IMR-90 (cell line): ENCODE results near the gene GPR183. TPM values are rescaled to one million over a fixed set of nuclear protein-coding genes. Genes with fewer than 3 reads are reported as not detected.

ENCODE experiments used
- ATAC-seq: fragments of 200-7000 bp; cut with Tn5 transposase; 2 replicates; pipeline ENCODE4 v1.9.1; 2020; ENCODE audit warnings: low read depth, mild to moderate bottlenecking, moderate library complexity
- BruUV-seq: library from RNA; stranded (reverse); fragments of 400-500 nt; replicated peaks from 2 replicates; lab custom pipeline; 2021; lab: Mats Ljungman, UMichigan
- CTCF ChIA-PET: fragments of 300-600 bp; formaldehyde crosslinking; extraction: SDS; loops from one replicate; lab custom pipeline; 2021; ENCODE audit warnings: antibody characterized with exemption; lab: Yijun Ruan, JAX
- POLR2A ChIA-PET: fragments of 300-600 bp; sonication (Branson Sonifier 250); formaldehyde crosslinking; loops from one replicate; lab custom pipeline; 2022; ENCODE audit warnings: antibody characterized with exemption; ENCODE audit not compliant: unreplicated experiment; lab: Charles Lee
- DNase-seq: peaks from one replicate; pipeline ENCODE4 v3.0.0; 2013
- H2AFZ ChIP-seq: replicated peaks from 2 replicates; pipeline ENCODE3; 2013; ENCODE audit warnings: low read length, mild to moderate bottlenecking; ENCODE audit not compliant: poor library complexity
- H2AK5ac ChIP-seq: 2 replicates; pipeline ENCODE4 v1.6.1; 2013; ENCODE audit warnings: low read depth, low read length, inconsistent platforms
- H2AK9ac ChIP-seq: replicated peaks from 2 replicates; pipeline ENCODE3; 2013; ENCODE audit warnings: mild to moderate bottlenecking, low read depth, low read length, moderate library complexity; ENCODE audit not compliant: poor library complexity
- H2BK120ac ChIP-seq: 2 replicates; pipeline ENCODE4 v1.6.1; 2013; ENCODE audit warnings: low read depth, low read length, inconsistent platforms
- H2BK15ac ChIP-seq: 3 replicates; pipeline ENCODE4 v1.6.1; 2013; ENCODE audit warnings: low read depth, low read length, inconsistent platforms
- H2BK20ac ChIP-seq: 2 replicates; pipeline ENCODE4 v1.6.1; 2013; ENCODE audit warnings: low read depth, mild to moderate bottlenecking, inconsistent platforms, low read length, moderate library complexity
- H2BK5ac ChIP-seq: 2 replicates; pipeline ENCODE4 v1.6.1; 2013; ENCODE audit warnings: mild to moderate bottlenecking, low read depth, low read length, inconsistent platforms; ENCODE audit not compliant: poor library complexity, severe bottlenecking
- H3K14ac ChIP-seq: replicated peaks from 2 replicates; pipeline ENCODE4 v1.6.1; 2013; ENCODE audit warnings: low read depth, low read length, inconsistent platforms
- H3K18ac ChIP-seq: 2 replicates; pipeline ENCODE4 v1.6.1; 2013; ENCODE audit warnings: low read depth, low read length, control low read depth
- H3K23ac ChIP-seq: 2 replicates; pipeline ENCODE4 v1.6.1; 2013; ENCODE audit warnings: low read depth, low read length, inconsistent platforms
- H3K27ac ChIP-seq: 2 replicates; pipeline ENCODE4 v1.5.1; 2013; ENCODE audit warnings: mild to moderate bottlenecking, control low read depth, low read length; ENCODE audit not compliant: insufficient read depth
- H3K27me3 ChIP-seq: 2 replicates; pipeline ENCODE4 v1.6.1; 2013; ENCODE audit warnings: low read length; ENCODE audit not compliant: control insufficient read depth, insufficient read depth
- H3K36me3 ChIP-seq: 2 replicates; pipeline ENCODE4 v1.6.1; 2013; ENCODE audit warnings: low read length, mixed read lengths; ENCODE audit not compliant: control insufficient read depth, insufficient read depth
- H3K4ac ChIP-seq: 2 replicates; pipeline ENCODE4 v1.6.1; 2013; ENCODE audit warnings: low read depth, low read length, inconsistent platforms
- H3K4me1 ChIP-seq: 2 replicates; pipeline ENCODE4 v1.6.1; 2013; ENCODE audit warnings: low read length, mixed read lengths; ENCODE audit not compliant: control insufficient read depth, insufficient read depth
- H3K4me2 ChIP-seq: 2 replicates; pipeline ENCODE4 v1.6.1; 2013; ENCODE audit warnings: low read depth, mild to moderate bottlenecking, control low read depth, low read length, moderate library complexity
- H3K4me3 ChIP-seq: 2 replicates; pipeline ENCODE4 v1.5.1; 2013; ENCODE audit warnings: low read depth, mild to moderate bottlenecking, control low read depth, low read length, moderate library complexity; ENCODE audit not compliant: insufficient read depth
- H3K56ac ChIP-seq: 2 replicates; pipeline ENCODE4 v1.6.1; 2013; ENCODE audit warnings: low read length, inconsistent platforms; ENCODE audit not compliant: insufficient read depth; ENCODE audit errors: extremely low read depth
- H3K79me1 ChIP-seq, 2 experiments: 2 replicates each; pipeline ENCODE4 v1.6.1; 2013; ENCODE audit warnings: low read length in 2 of 2, inconsistent platforms in 1 of 2, low read depth in 1 of 2
- H3K9ac ChIP-seq: 2 replicates; pipeline ENCODE4 v1.6.1; 2013; ENCODE audit warnings: low read depth, low read length, control low read depth
- H3K9me1 ChIP-seq: 2 replicates; pipeline ENCODE4 v1.6.1; 2013; ENCODE audit warnings: low read length, inconsistent platforms; ENCODE audit not compliant: insufficient read depth
- H3K9me3 ChIP-seq: 2 replicates; pipeline ENCODE4 v1.6.1; 2013; ENCODE audit warnings: low read length; ENCODE audit not compliant: control insufficient read depth, insufficient read depth
- H4K20me1 ChIP-seq: 2 replicates; pipeline ENCODE4 v1.6.1; 2013; ENCODE audit warnings: low read length, inconsistent platforms; ENCODE audit not compliant: insufficient read depth
- H4K5ac ChIP-seq: 2 replicates; pipeline ENCODE4 v1.6.1; 2013; ENCODE audit warnings: mild to moderate bottlenecking, low read depth, low read length, control low read depth
- H4K8ac ChIP-seq, 2 experiments: 2 replicates each; pipeline ENCODE4 v1.6.1; 2013; ENCODE audit warnings: low read depth in 2 of 2, low read length in 2 of 2, control low read depth in 1 of 2, inconsistent platforms in 1 of 2
- H4K91ac ChIP-seq: 2 replicates; pipeline ENCODE4 v1.6.1; 2013; ENCODE audit warnings: low read depth, low read length, inconsistent platforms; ENCODE audit not compliant: insufficient read depth
- BHLHE40 ChIP-seq: fragments of 150-350 bp; IDR thresholded peaks from 2 replicates; pipeline ENCODE4 v1.6.1; 2016; ENCODE audit warnings: mild to moderate bottlenecking, low read depth, low read length
- CEBPB ChIP-seq: IDR thresholded peaks from 2 replicates; pipeline ENCODE4 v1.6.1; 2012; ENCODE audit warnings: low read depth, low read length, improper control_type of control experiment
- CHD1 ChIP-seq: IDR thresholded peaks from 2 replicates; pipeline ENCODE4 v1.6.1; 2012; ENCODE audit warnings: low read depth, low read length, improper control_type of control experiment
- CTCF ChIP-seq: conservative IDR thresholded peaks from 2 replicates; pipeline ENCODE4 v1.5.1; 2012; ENCODE audit warnings: mild to moderate bottlenecking, low read depth, low read length, improper control_type of control experiment
- MAFK ChIP-seq: IDR thresholded peaks from 2 replicates; pipeline ENCODE4 v1.6.1; 2012; ENCODE audit warnings: low read depth, low read length, improper control_type of control experiment
- NFE2L2 ChIP-seq: fragments of 150-350 bp; IDR thresholded peaks from 2 replicates; pipeline ENCODE4 v1.6.1; 2016; ENCODE audit warnings: low read depth, mild to moderate bottlenecking, low read length
- RAD21 ChIP-seq: IDR thresholded peaks from 2 replicates; pipeline ENCODE4 v1.6.1; 2012; ENCODE audit warnings: low read length, improper control_type of control experiment
- RCOR1 ChIP-seq: IDR thresholded peaks from 2 replicates; pipeline ENCODE4 v1.6.1; 2012; ENCODE audit warnings: mild to moderate bottlenecking, low read length, improper control_type of control experiment; ENCODE audit not compliant: insufficient replicate concordance
- RFX5 ChIP-seq: IDR thresholded peaks from 2 replicates; pipeline ENCODE4 v1.8.0; 2012; ENCODE audit warnings: low read depth, mild to moderate bottlenecking, low read length, moderate library complexity
- SMC3 ChIP-seq: fragments of 150-350 bp; IDR thresholded peaks from 2 replicates; pipeline ENCODE4 v1.6.1; 2016; ENCODE audit warnings: low read depth, mild to moderate bottlenecking, antibody characterized with exemption, low read length, moderate library complexity
- USF2 ChIP-seq: fragments of 150-350 bp; IDR thresholded peaks from 2 replicates; pipeline ENCODE4 v1.6.1; 2017; ENCODE audit warnings: mild to moderate bottlenecking, antibody characterized with exemption, low read length, low read depth
- WGBS, 2 experiments: methylation state at CpG; one replicate each; pipeline versions ENCODE4 v1.1.5 to v1.1.7; 2013; ENCODE audit warnings: missing lambda C conversion rate in 2 of 2; ENCODE audit not compliant: insufficient read length in 1 of 2; ENCODE audit errors: extremely low coverage in 2 of 2; 5-methylcytosine and 5-hydroxymethylcytosine counted together
- dilution Hi-C: fragments of 300-500 bp; cut with HindIII; formaldehyde crosslinking; loops from one replicate; pipeline ENCODE4 v1.14.3; 2018; ENCODE audit warnings: low sequenced_read_pairs; ENCODE audit not compliant: unreplicated experiment
- in situ Hi-C: fragments of 300-500 bp; cut with MboI; formaldehyde crosslinking; loops from 3 replicates; pipeline ENCODE4 v1.14.3; 2019; ENCODE audit warnings: low sequenced_read_pairs, inconsistent platforms, mixed read lengths
- intact Hi-C: fragments of 100-400 bp; cut with micrococcal nuclease; formaldehyde crosslinking; loops from 2 replicates; pipeline ENCODE4 v1.10.0; 2022
- polyA plus RNA-seq, 3 experiments: library from polyadenylated mRNA; depleted of rRNA; stranded (reverse); fragments of >200 nt; gene quantifications; 2 replicates each; pipeline ENCODE4 v1.2.3, GENCODE V29; 2012; ENCODE audit warnings: low replicate concordance in 1 of 3
- total RNA-seq: library from RNA; depleted of rRNA; stranded (reverse); fragments of >200 nt; gene quantifications from 2 replicates; pipeline ENCODE4 v1.2.3, GENCODE V29; 2012

GPR183 gene
- total and polyA plus RNA-seq, 2 of the 4 experiments (the other 2 are of a cell fraction) = 0.18 to 0.31 TPM

GRCh38 chr13:99296398-99296797 lies 10.8 kb downstream of the GPR183 start:
- no peaks in the 10 kb centered on the region for H3K4me1 ChIP-seq
- no peak overlapping the region for H2BK120ac ChIP-seq
- ChIA-PET POLR2A (no interaction called here), CTCF (interaction anchor here (0.6 kb wide), 1 partner anchor 135 kb away, joined by 4 read pairs; no protein-coding TSS in a partner anchor)
- no peak overlapping the region for H4K91ac ChIP-seq
- H3K4ac ChIP-seq = no peak overlapping the region
- H4K8ac ChIP-seq = no peak overlapping the region
- no CpG with 5 or more reads among the region's 4 CpGs for WGBS, 2 experiments
- TF ChIP-seq RCOR1 (no peak), MAFK (no peak), NFE2L2 (no peak), BHLHE40 (no peak), SMC3 (no peak), CHD1 (no peak), RAD21 (no peak), USF2 (no peak), CTCF (no peak), RFX5 (no peak), CEBPB (no peak)
- no peaks in the 10 kb centered on the region for H3K9me3 ChIP-seq
- no peaks in the 10 kb centered on the region for H3K27me3 ChIP-seq
- peaks cover 3% of the 10 kb centered on the region; the same call in 1 of the 2 replicates for H4K20me1 ChIP-seq
- no peak overlapping the region for H2BK15ac ChIP-seq
- BruUV-seq = no TSS peak
- ATAC-seq (no peak), DNase-seq (peak; percentile 24)
- peak overlapping the region; percentile 37; the same call in 1 of the 2 replicates for H3K23ac ChIP-seq
- no peak overlapping the region for H2AK9ac ChIP-seq
- peaks cover 6% of the 10 kb centered on the region; the same call in 1 of the 2 replicates for H3K9me1 ChIP-seq
- no peaks in the 10 kb centered on the region for H3K36me3 ChIP-seq
- H2BK5ac ChIP-seq = no peak overlapping the region
- H3K79me1 ChIP-seq = peaks cover 0 to 2% of the 10 kb centered on the region in 2 experiments; a peak in 2 of 4 replicates
- H4K5ac ChIP-seq = no peak overlapping the region
- H3K4me3 ChIP-seq = no peak overlapping the region
- H3K18ac ChIP-seq = no peak overlapping the region
- dilution Hi-C loops = no loop called here
- in situ Hi-C loops = no loop called here
- no peak overlapping the region for H2AK5ac ChIP-seq
- no peak overlapping the region for H3K9ac ChIP-seq
- 0 out of 2 replicates have a peak overlapping the region, but pooled peaks have one; percentile 21 for H3K56ac ChIP-seq
- H3K27ac ChIP-seq = no peak overlapping the region
- H2BK20ac ChIP-seq = no peak overlapping the region
- H3K14ac ChIP-seq = no peak overlapping the region
- H3K4me2 ChIP-seq = no peak overlapping the region
- intact Hi-C loops = no loop called here
- H2AFZ ChIP-seq = no peak overlapping the region
